ENCODE measurements around the gene SEC24A.
"Not testable (repeated sequence)": the region's sequence is repeated elsewhere in the genome, so short reads cannot be mapped to it uniquely, and the experiment has no call there.

Gene SEC24A

DNA sequence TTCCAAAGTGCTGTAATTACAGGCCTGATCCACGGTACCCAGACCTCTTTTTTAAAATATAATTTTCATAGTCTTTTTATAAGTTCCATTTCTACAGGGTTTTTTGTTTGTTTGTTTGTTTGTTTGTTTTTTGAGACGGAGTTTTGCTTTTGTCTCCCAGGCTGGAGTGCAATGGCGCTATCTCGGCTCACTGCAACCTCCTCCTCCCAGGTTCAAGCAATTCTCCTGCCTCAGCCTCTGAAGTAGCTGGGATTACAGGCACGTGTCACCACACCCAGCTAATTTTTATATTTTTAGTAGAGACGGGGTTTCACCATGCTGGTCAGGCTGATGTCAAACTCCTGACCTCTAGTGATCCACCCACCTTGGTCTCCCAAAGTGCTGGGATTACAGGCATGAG is 2.1 kb downstream of the SEC24A start:
- not testable (repeated sequence) for DNase-seq (ENCODE audit: low read depth)

DNA sequence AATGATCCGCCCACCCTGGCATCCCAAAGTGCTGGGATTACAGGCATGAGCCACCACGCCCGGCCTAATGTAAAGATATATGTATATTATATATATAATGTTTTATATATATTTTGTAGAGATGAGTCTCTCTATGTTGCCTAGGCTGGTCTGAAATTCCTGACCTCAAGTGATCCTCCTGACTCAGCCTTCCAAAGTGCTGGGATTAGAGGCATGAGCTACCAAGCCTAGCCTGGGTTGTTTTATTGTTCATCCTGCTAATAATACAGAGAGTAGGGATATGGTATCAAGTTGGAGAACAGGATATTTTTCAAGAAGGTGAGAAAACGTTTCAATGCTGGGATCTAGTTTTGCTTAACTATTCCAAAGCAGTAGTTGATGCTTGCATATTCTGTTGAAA is 2.9 kb downstream of the SEC24A start:
- no peak for DNase-seq (ENCODE audit: low read depth)

- DNase-seq (ENCODE audit: low read depth), result no peak
These were observed 8.1 kb downstream of the SEC24A start for GRCh38 chr5:134656690-134657089.

- DNase-seq (ENCODE audit: low read depth), result no peak
These were observed 10.9 kb downstream of the SEC24A start for GRCh38 chr5:134659456-134659855.

GRCh38 chr5:134659922-134660321 is 11.3 kb downstream of the SEC24A start:
- DNase-seq (ENCODE audit: low read depth), result no peak

DNA sequence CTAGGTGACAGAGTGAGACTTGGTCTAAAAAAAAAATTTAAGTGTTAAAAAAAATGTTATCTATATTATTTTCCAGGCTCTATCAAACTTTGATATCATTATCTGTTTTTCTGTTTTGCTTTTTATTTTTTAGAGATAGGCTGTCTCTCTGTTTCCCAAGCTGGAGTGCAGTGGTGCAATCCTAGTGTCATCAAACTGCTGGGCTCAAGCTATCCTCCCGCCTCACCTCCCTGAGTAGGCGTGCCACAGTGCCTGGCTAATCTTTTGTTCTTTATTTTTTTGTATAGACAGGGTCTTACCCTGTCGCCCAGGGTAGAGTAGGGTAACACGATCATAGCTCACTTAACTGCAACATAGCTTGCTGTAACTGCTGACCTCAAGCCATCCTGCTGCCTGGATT is 14.4 kb downstream of the SEC24A start:
- DNase-seq (ENCODE audit: low read depth), result no peak

DNA sequence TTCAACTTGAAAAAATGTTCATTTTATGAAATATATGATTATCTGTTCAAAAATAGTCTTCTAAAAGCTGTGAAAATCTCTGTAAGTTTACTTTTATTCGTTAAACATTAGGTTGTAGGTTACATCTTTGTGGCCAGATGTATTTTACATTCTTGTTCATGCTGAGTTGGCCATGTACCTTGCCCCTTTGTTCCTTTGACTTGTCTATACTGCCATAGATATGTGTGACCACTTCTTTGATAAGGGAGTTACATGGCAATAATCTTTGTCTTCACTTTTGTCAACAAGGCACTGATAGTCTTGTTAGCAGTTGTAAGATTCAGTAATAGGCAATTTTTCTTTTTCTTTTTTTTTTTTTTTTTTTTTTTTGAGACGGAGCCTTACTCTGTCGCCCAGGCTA is 15.9 kb downstream of the SEC24A start:
- no peak for DNase-seq (ENCODE audit: low read depth)

DNA sequence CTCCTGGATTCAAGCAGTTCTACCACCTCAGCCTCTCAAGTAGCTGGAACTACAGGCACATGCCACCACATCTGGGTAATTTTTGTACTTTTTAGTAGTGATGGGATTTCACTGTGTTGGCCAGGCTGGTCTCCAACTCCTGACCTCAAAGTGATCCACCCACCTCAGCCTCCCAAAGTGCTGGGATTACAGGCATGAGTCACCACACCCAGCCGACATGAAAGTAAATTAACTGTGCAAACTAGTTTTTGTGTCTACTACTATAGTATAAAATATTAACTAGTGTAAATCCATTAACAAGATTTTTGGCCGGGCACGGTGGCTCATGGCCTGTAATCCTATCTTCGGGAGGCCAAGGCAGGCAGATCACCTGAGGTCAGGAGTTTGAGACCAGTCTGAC is 25.0 kb downstream of the SEC24A start:
- not testable (repeated sequence) for DNase-seq (ENCODE audit: low read depth)

- not testable (repeated sequence) for DNase-seq (ENCODE audit: low read depth)
These were observed 28.8 kb downstream of the SEC24A start for GRCh38 chr5:134677357-134677756.

DNA sequence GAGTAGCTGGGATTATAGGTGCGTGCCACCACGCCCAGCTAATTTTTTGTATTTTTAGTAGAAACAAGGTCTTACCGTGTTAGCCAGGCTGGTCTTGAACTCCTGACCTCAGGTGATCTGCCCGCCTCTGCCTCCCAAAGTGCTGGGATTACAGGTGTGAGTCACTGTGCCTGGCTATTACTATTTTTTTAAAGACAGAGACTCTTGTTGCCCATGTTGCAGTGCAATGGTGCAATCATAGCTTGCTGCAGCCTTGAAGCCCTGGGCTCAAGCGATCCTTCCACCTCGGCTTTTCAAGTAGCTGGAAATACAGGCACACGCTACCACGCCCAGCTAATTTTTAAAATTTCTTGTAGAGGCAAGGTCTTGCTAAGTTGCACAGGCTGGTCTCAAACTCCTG is 41.6 kb downstream of the SEC24A start:
- not testable (repeated sequence) for DNase-seq (ENCODE audit: low read depth)

- no peak for DNase-seq (ENCODE audit: low read depth)
These were observed 44.1 kb downstream of the SEC24A start for GRCh38 chr5:134692722-134693121.

DNA sequence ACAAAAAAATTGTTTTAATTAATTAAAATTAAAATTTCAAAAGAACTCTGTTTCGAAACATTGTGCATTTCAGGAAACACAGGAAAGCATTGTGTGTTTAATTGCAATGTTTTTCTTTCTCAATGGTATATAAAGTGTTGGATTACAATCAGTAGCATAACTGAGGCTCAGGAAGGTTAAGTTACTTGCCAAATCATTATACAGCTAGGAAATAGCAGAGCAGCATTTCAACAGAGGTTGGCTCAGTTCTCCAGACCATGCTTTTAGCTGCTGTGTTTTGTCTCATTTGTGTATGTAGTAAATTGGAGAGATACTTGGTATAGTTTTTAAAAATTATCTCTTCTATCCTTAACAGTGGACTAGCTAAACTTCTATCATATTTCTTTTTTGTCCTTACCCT is 59.7 kb downstream of the SEC24A start:
- DNase-seq (ENCODE audit: low read depth), result no peak

GRCh38 chr5:134714120-134714519 is 65.5 kb downstream of the SEC24A start:
- DNase-seq (ENCODE audit: low read depth), result no peak

DNA sequence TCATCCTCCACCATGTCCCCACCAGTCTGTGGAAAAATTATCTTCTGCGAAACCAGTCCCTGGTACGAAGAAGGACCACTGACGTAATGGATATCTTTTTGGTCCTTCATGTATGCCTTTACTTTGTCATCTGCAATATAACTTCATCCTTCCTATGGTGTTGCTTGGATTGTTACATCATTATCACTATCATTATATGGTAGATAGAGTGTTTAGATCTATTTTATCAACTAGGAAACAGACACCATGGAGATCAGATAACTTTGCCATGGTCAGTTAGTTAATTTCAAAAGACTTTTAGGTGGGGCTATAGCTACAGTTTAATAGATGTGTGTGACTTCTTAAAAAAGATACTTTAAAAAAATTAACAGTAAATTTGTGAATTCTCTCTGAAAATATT is 66.0 kb downstream of the SEC24A start:
- no peak for DNase-seq (ENCODE audit: low read depth)

- DNase-seq (ENCODE audit: low read depth), result not testable (repeated sequence)
These were observed 66.9 kb downstream of the SEC24A start for GRCh38 chr5:134715466-134715865.

DNA sequence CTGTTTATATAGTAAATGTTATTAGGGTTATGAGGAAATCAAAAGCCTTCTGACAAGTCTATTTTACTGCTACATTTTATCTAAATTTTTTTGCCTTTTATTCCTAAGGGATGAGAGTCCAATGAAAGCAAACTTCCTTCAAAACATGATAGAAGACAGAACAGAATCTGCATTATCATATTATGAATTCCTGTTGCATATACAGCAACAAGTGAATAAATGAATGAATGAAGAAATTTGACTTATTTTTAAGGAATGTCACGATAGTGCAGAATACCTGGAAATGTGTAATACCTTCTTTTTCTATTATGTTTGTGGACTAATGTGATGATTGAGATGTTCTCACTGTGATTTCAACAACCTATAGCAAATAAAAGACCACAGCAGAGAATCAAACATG is 76.3 kb downstream of the SEC24A start:
- no peak for DNase-seq (ENCODE audit: low read depth)

GRCh38 chr5:134732819-134733218 is 84.2 kb downstream of the SEC24A start:
- DNase-seq (ENCODE audit: low read depth), result no peak

- DNase-seq (ENCODE audit: low read depth), result no peak
These were observed 86.7 kb downstream of the SEC24A start for GRCh38 chr5:134735243-134735642.

GRCh38 chr5:134736173-134736812 is 87.7 kb downstream of the SEC24A start:
- no peak for DNase-seq (ENCODE audit: low read depth)

- DNase-seq (ENCODE audit: low read depth), result peak; percentile 96
These were observed 89.8 kb downstream of the SEC24A start, which contains the start of gene CAMLG for GRCh38 chr5:134738133-134738962. Gene CAMLG (plus strand): TSS chr5:134738548. CDS start chr5:134738621, 73 bp downstream.

- no peak for DNase-seq (ENCODE audit: low read depth)
These were observed 90.5 kb downstream of the SEC24A start for GRCh38 chr5:134738963-134739661.

DNA sequence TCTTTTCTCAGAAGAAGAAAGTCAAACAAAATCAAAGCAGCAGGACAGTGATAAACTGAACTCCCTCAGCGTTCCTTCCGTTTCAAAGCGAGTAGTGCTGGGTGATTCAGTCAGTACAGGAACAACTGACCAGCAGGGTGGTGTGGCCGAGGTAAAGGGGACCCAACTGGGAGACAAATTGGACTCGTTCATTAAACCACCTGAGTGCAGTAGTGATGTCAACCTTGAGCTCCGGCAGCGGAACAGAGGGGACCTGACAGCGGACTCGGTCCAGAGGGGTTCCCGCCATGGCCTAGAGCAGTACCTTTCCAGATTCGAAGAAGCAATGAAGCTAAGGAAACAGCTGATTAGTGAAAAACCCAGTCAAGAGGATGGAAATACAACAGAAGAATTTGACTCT is 92.5 kb downstream of the SEC24A start:
- no peak for DNase-seq (ENCODE audit: low read depth)

GRCh38 chr5:134742134-134742533 is 93.5 kb downstream of the SEC24A start:
- DNase-seq (ENCODE audit: low read depth), result no peak

Data from stimulated activated CD8-positive, alpha-beta memory T cell treated with anti-CD3 and anti-CD28 coated beads, Interleukin-12 subunit alpha, Interleukin-12 subunit beta, amount 100 ng/mL, for 4 hours (primary cell).